GM23248 (cell line): ENCODE measurements around the gene PTPRK. TPM values are rescaled to one million over a fixed set of nuclear protein-coding genes. Genes with fewer than 3 reads are reported as not detected.
A peak's percentile ranks its signal among the peaks of the same experiment; 100 is the strongest.

Experiments used
- DNase-seq: peaks from one replicate; pipeline ENCODE4 v3.0.0-alpha.2; 2015
- H2AFZ ChIP-seq: fragments of 200-600 bp; sonication (generic); 2 replicates; pipeline ENCODE4 v1.6.1; 2016; ENCODE audit warnings: antibody characterized with exemption
- H3F3A ChIP-seq: fragments of 200-600 bp; sonication (generic); 2 replicates; pipeline ENCODE4 v1.6.1; 2016; ENCODE audit warnings: mild to moderate bottlenecking, antibody characterized with exemption, mixed run types; ENCODE audit not compliant: insufficient read depth
- H3K27ac ChIP-seq: fragments of 200-600 bp; sonication (generic); 2 replicates; pipeline ENCODE4 v1.5.1; 2016; ENCODE audit warnings: mild to moderate bottlenecking
- H3K27me3 ChIP-seq: fragments of 200-600 bp; sonication (generic); replicated peaks from 2 replicates; pipeline ENCODE4 v1.6.1; 2016; ENCODE audit warnings: mild to moderate bottlenecking; ENCODE audit not compliant: insufficient read depth
- H3K36me3 ChIP-seq: fragments of 200-600 bp; sonication (generic); 2 replicates; pipeline ENCODE4 v1.6.1; 2016; ENCODE audit warnings: low read depth, mild to moderate bottlenecking
- H3K4me1 ChIP-seq: fragments of 200-600 bp; sonication (generic); 2 replicates; pipeline ENCODE4 v1.6.1; 2016; ENCODE audit warnings: mild to moderate bottlenecking; ENCODE audit not compliant: insufficient read depth
- H3K4me2 ChIP-seq: fragments of 200-600 bp; sonication (generic); one replicate; pipeline ENCODE4 v1.6.1; 2016; ENCODE audit warnings: mild to moderate bottlenecking; ENCODE audit not compliant: unreplicated experiment
- H3K4me3 ChIP-seq: fragments of 200-600 bp; sonication (generic); 2 replicates; pipeline ENCODE4 v1.5.1; 2016; ENCODE audit warnings: mild to moderate bottlenecking
- H3K79me2 ChIP-seq: fragments of 200-600 bp; sonication (generic); 2 replicates; pipeline ENCODE4 v1.6.1; 2016; ENCODE audit warnings: mild to moderate bottlenecking; ENCODE audit not compliant: insufficient read depth
- H3K9ac ChIP-seq: fragments of 200-600 bp; sonication (generic); 2 replicates; pipeline ENCODE4 v1.6.1; 2016; ENCODE audit warnings: mild to moderate bottlenecking
- H3K9me2 ChIP-seq: fragments of 200-600 bp; sonication (generic); 2 replicates; pipeline ENCODE4 v1.6.1; 2016; ENCODE audit warnings: mixed run types, mild to moderate bottlenecking, moderate library complexity; ENCODE audit not compliant: insufficient read depth
- H3K9me3 ChIP-seq: fragments of 200-600 bp; sonication (generic); one replicate; pipeline ENCODE4 v1.6.1; 2017; ENCODE audit warnings: low read depth
- H4K20me1 ChIP-seq: fragments of 200-600 bp; sonication (generic); 2 replicates; pipeline ENCODE4 v1.6.0; 2016; ENCODE audit not compliant: insufficient read depth
- EZH2 ChIP-seq: fragments of 200-600 bp; sonication (generic); IDR thresholded peaks from 2 replicates; pipeline ENCODE4 v1.6.1; 2018; ENCODE audit warnings: antibody characterized with exemption, mild to moderate bottlenecking; ENCODE audit not compliant: insufficient read depth, poor library complexity, severe bottlenecking
- EZH2phosphoT487 ChIP-seq: fragments of 200-600 bp; sonication (generic); IDR thresholded peaks from 2 replicates; pipeline ENCODE4 v1.6.1; 2018; ENCODE audit warnings: antibody characterized with exemption, moderate library complexity, mild to moderate bottlenecking, low read depth; ENCODE audit not compliant: insufficient read depth
- whole genome bisulfite sequencing, 2 experiments: methylation state at CpG; one replicate each; pipeline ENCODE4 v1.1.6; 2015 to 2017; ENCODE audit warnings: low lambda C conversion rate in 2 of 2, low coverage in 1 of 2; ENCODE audit errors: missing lambda C conversion rate in 2 of 2; 5-methylcytosine and 5-hydroxymethylcytosine counted together
- in situ Hi-C: fragments of 300-500 bp; cut with MboI; formaldehyde crosslinking; loops from 2 replicates; pipeline ENCODE4 v1.15.0; 2020
- polyA plus RNA-seq: library from polyadenylated mRNA; unstranded; fragments of >200 nt; fragmentation: Nextera tagmentation; extraction: Ambion mirVana; gene quantifications from 2 replicates; pipeline ENCODE4 v1.2.1, GENCODE V29; 2016
- total RNA-seq: library from RNA; depleted of rRNA; stranded (reverse); fragments of >200 nt; shearing (Covaris generic); gene quantifications from 2 replicates; pipeline ENCODE4 v1.2.3, GENCODE V29; 2014

Gene PTPRK
- total and polyA plus RNA-seq, 2 experiments from 2014 or later = 22.3 to 34.5 TPM

DNA sequence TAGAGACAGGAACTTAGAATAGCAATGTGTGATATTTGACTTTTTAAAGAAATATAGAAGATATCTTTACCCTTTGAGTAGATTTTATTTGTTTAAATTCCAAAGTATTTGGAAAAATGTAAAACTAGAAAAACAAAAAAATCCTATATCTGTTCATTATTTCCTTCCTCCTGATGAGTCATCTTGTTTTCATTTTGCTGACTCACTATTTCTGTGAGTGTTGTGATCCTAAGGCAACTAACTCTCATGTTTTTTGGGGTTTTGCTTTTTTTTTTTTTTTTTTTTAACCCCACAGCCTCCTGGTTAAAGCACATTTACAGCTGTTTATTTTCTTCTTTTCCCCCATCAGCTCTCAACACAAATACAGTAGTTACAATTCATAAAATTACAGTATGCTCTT is 581.7 kb downstream of the PTPRK start:
- Histone ChIP-seq H3F3A (no peaks in the 10 kb centered on the region), H4K20me1 (no peaks in the 10 kb centered on the region), H3K4me3 (no peak overlapping the region), H3K9me2 (no peaks in the 10 kb centered on the region), H3K4me1 (peaks cover 18% of the 10 kb centered on the region), H2AFZ (peak overlapping the region; percentile 87), H3K4me2 (peak overlapping the region; percentile 57), H3K36me3 (no peaks in the 10 kb centered on the region), H3K27me3 (no peaks in the 10 kb centered on the region), H3K9ac (peak overlapping the region; percentile 67), H3K27ac (peak overlapping the region; percentile 80), H3K79me2 (no peaks in the 10 kb centered on the region), H3K9me3 (no peaks in the 10 kb centered on the region)
- TF ChIP-seq EZH2phosphoT487 (no peak), EZH2 (no peak)
- in situ Hi-C loops = no loop called here
- DNase-seq = peak; percentile 75

DNA sequence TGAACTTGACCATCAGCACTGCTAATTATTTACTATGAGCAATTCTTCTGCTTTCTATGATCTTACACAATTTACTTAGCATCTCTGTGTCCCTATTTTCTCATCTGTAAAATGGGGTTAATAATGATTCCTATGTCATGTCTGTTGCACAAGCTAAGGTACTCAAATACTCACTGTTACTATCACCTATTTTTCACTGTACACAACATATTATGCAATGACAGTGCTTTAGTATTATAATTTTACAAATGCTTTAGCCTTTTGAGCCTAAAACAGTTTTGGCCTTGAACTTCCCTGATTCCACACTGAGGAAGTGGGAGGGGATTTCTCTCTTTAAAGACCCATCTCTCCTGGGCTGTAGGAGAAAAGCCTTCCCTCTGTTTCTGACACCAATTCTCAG is 582.7 kb downstream of the PTPRK start:
- no peak overlapping the region for H3K27ac ChIP-seq
- H3K36me3 ChIP-seq = no peaks in the 10 kb centered on the region
- no peaks in the 10 kb centered on the region for H3K9me2 ChIP-seq
- H3K79me2 ChIP-seq = no peaks in the 10 kb centered on the region
- DNase-seq = no peak
- no peak for TF ChIP-seq EZH2
- TF ChIP-seq EZH2phosphoT487 = no peak
- no peak overlapping the region for H3K4me2 ChIP-seq
- no peaks in the 10 kb centered on the region for H3K27me3 ChIP-seq
- peak overlapping the region; percentile 4; the same call in 1 of the 2 replicates for H2AFZ ChIP-seq
- H3K9me3 ChIP-seq = no peaks in the 10 kb centered on the region
- H3K4me1 ChIP-seq = peaks cover 18% of the 10 kb centered on the region
- H3K4me3 ChIP-seq = no peak overlapping the region
- no peaks in the 10 kb centered on the region for H3F3A ChIP-seq
- in situ Hi-C loops = no loop called here
- H3K9ac ChIP-seq = 0 out of 2 replicates have a peak overlapping the region, but pooled peaks have one; percentile 31
- no peaks in the 10 kb centered on the region for H4K20me1 ChIP-seq

DNA sequence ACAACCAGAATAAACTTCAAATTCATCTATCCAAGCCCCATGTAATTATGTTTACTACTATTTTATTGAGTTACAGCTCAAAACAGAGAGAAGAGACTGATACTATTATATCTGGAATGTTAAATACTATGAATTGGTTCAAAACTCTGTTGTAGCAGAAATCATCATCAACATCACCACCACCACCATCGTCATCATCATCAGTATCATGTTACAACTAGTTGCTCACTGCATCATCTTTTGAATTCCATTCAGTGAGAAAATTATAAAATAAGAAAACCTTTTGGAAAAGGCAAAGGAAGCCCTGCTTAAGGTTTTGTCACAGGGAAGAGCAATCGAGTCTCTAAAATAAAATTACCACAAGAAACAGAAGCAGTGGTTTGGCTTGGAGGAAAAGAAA is 583.3 kb downstream of the PTPRK start:
- 97 to 98% methylated on average over 2 of the region's 2 CpGs for whole genome bisulfite sequencing, 2 experiments
- in situ Hi-C loops = no loop called here

DNA sequence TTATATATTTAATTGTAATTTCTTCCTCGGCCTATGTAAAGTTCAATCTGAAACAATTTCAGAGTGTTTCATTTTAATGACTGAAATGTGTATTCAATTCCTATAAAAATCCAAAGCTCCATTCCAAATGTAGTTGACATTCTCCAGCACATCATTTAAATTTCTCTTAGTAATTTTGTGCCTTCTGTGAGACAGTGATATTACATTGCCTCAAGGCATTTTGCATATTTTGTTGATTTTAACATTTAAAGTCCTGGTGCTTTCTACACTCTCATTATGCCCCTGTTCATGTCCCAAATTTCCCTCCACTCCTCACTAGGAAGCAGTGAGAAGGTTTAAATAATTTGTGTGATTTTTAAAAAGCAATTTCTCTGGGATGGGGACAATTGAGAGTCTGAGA is 585.4 kb downstream of the PTPRK start:
- Histone ChIP-seq H3K4me3 (no peak overlapping the region), H2AFZ (no peak overlapping the region), H3K9me3 (no peaks in the 10 kb centered on the region), H3K27ac (no peak overlapping the region), H3F3A (no peaks in the 10 kb centered on the region), H3K4me1 (peaks cover 16% of the 10 kb centered on the region), H3K9me2 (no peaks in the 10 kb centered on the region), H3K36me3 (no peaks in the 10 kb centered on the region), H3K9ac (no peak overlapping the region), H4K20me1 (no peaks in the 10 kb centered on the region), H3K27me3 (no peaks in the 10 kb centered on the region), H3K79me2 (no peaks in the 10 kb centered on the region), H3K4me2 (no peak overlapping the region)
- 9 to 22% methylated on average over 1 of the region's 1 CpG for WGBS, 2 experiments
- no peak for DNase-seq
- no peak for TF ChIP-seq EZH2phosphoT487
- no peak for TF ChIP-seq EZH2
- in situ Hi-C loops = no loop called here

More for the DNA sequence above, 583.3 kb downstream of the PTPRK start:
- H3K9me3 ChIP-seq = no peaks in the 10 kb centered on the region
- no peak overlapping the region for H3K27ac ChIP-seq
- TF ChIP-seq EZH2 = no peak
- TF ChIP-seq EZH2phosphoT487 = no peak
- no peak for DNase-seq
- no peak overlapping the region for H3K4me3 ChIP-seq
- H3K27me3 ChIP-seq = no peaks in the 10 kb centered on the region
- no peaks in the 10 kb centered on the region for H3K36me3 ChIP-seq
- no peak overlapping the region for H3K9ac ChIP-seq
- no peaks in the 10 kb centered on the region for H3K9me2 ChIP-seq
- H3K79me2 ChIP-seq = no peaks in the 10 kb centered on the region
- H4K20me1 ChIP-seq = no peaks in the 10 kb centered on the region
- H3K4me1 ChIP-seq = peaks cover 18% of the 10 kb centered on the region
- H3F3A ChIP-seq = no peaks in the 10 kb centered on the region
- no peak overlapping the region for H3K4me2 ChIP-seq
- no peak overlapping the region for H2AFZ ChIP-seq
